CD4-positive, alpha-beta T cell treated with Interleukin-12 subunit alpha and Interleukin-12 subunit beta, for 1 hour (primary cell): ENCODE measurements around the gene BPHL.
"Not testable (repeated sequence)": the region's sequence is repeated elsewhere in the genome, so short reads cannot be mapped to it uniquely, and the experiment has no call there.

Experiments
- DNase-seq: peaks from one replicate; pipeline ENCODE4 v3.0.0-alpha.2; 2020

BPHL gene

GRCh38 chr6:3124667-3125066 is 6.2 kb downstream of the BPHL start:
- DNase-seq = no peak

- no peak for DNase-seq
Measured at GRCh38 chr6:3125815-3126214, 7.3 kb downstream of the BPHL start.

- no peak for DNase-seq
Measured at GRCh38 chr6:3128356-3129108, 10.0 kb downstream of the BPHL start.

GRCh38 chr6:3131695-3132094 is 13.2 kb downstream of the BPHL start:
- no peak for DNase-seq

GRCh38 chr6:3133515-3133914 is 15.0 kb downstream of the BPHL start:
- DNase-seq = no peak

GRCh38 chr6:3135668-3136291 is 17.3 kb downstream of the BPHL start:
- DNase-seq = no peak

- no peak for DNase-seq
Measured at GRCh38 chr6:3136292-3137011, 17.9 kb downstream of the BPHL start.

- DNase-seq = no peak
Measured at GRCh38 chr6:3137057-3137777, 18.7 kb downstream of the BPHL start.

GRCh38 chr6:3137873-3138272 is 19.4 kb downstream of the BPHL start:
- DNase-seq = not testable (repeated sequence)

GRCh38 chr6:3138341-3138740 is 19.8 kb downstream of the BPHL start:
- no peak for DNase-seq

GRCh38 chr6:3139090-3139903 is 20.8 kb downstream of the BPHL start:
- no peak for DNase-seq

- no peak for DNase-seq
Measured at GRCh38 chr6:3140201-3140600, 21.7 kb downstream of the BPHL start.

- DNase-seq = no peak
Measured at GRCh38 chr6:3142536-3142935, 24.0 kb downstream of the BPHL start.

GRCh38 chr6:3143158-3143557 is 24.6 kb downstream of the BPHL start:
- DNase-seq = no peak

GRCh38 chr6:3144571-3144970 is 26.1 kb downstream of the BPHL start:
- DNase-seq = no peak

- no peak for DNase-seq
Measured at GRCh38 chr6:3147914-3148757, 29.6 kb downstream of the BPHL start.

- DNase-seq = no peak
Measured at GRCh38 chr6:3151691-3152090, 33.2 kb downstream of the BPHL start.

GRCh38 chr6:3152689-3153088 is 34.2 kb downstream of the BPHL start:
- no peak for DNase-seq

GRCh38 chr6:3155416-3155815 is 36.9 kb downstream of the BPHL start:
- not testable (repeated sequence) for DNase-seq

- peak; percentile 37 for DNase-seq
Measured at GRCh38 chr6:3156184-3157130, 37.9 kb downstream of the BPHL start.
